DOHH2 (cell line): ENCODE measurements around the gene RASGEF1B.

Experiments
- EZH2phosphoT487 ChIP-seq: fragments of 200-600 bp; sonication (generic); IDR thresholded peaks from 2 replicates; pipeline ENCODE4 v1.6.1; 2017; ENCODE audit warnings: borderline replicate concordance, mild to moderate bottlenecking, antibody characterized with exemption, low read length, moderate library complexity, mixed read lengths
- TF ChIP-seq, protein P1 (sequence below): fragments of 200-600 bp; sonication (generic); IDR thresholded peaks from one replicate; pipeline ENCODE4 v1.5.1; 2014; ENCODE audit warnings: antibody characterized with exemption, mild to moderate bottlenecking, low read depth, low read length; ENCODE audit not compliant: poor library complexity, severe bottlenecking

DNA sequence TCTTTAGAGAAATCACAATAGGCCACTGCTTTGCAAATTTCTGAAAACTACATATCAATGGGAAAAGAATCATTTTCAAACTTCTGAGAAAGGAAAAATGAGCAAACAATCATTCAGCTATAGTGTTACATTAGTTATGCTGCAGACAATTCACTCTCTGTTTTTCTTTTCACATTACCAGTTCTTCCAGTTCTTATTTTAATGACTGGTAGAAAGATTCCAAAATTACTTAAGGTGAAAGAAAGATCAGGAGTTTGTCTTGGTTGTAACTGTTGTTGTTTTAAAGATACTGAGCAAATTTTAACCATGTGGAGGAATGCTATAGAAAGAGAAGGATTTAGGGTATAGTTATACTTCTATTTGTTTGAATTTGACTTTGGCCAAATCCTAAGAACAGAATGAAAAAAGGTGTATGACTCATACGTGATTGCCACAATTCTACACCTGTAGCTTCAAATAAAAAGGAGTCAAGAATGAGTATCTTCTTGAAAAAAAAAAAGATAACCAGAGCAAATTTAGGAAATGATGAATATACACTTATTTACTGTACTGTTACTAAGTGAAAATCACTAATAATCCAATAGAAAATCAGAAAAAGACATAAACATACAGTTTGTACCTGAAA is 21.0 kb upstream of the RASGEF1B start:
- TF ChIP-seq, protein P1, sequence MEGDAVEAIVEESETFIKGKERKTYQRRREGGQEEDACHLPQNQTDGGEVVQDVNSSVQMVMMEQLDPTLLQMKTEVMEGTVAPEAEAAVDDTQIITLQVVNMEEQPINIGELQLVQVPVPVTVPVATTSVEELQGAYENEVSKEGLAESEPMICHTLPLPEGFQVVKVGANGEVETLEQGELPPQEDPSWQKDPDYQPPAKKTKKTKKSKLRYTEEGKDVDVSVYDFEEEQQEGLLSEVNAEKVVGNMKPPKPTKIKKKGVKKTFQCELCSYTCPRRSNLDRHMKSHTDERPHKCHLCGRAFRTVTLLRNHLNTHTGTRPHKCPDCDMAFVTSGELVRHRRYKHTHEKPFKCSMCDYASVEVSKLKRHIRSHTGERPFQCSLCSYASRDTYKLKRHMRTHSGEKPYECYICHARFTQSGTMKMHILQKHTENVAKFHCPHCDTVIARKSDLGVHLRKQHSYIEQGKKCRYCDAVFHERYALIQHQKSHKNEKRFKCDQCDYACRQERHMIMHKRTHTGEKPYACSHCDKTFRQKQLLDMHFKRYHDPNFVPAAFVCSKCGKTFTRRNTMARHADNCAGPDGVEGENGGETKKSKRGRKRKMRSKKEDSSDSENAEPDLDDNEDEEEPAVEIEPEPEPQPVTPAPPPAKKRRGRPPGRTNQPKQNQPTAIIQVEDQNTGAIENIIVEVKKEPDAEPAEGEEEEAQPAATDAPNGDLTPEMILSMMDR = no peak
- no peak for TF ChIP-seq EZH2phosphoT487
